Activated T-cell treated with anti-CD3 and anti-CD28 coated beads for 1 hour (primary cell): ENCODE measurements around the gene C10orf88.
"Not testable (repeated sequence)": the region's sequence is repeated elsewhere in the genome, so short reads cannot be mapped to it uniquely, and the experiment has no call there.

ENCODE experiments used
- DNase-seq: peaks from one replicate; pipeline ENCODE4 v3.0.0-alpha.2; 2020; ENCODE audit warnings: low read depth

The C10orf88 gene

GRCh38 chr10:122962405-122962804 is 8.4 kb upstream of the C10orf88 start:
- DNase-seq: no peak

- DNase-seq: no peak
Observed at GRCh38 chr10:122957474-122957873, 3.4 kb upstream of the C10orf88 start.

DNA sequence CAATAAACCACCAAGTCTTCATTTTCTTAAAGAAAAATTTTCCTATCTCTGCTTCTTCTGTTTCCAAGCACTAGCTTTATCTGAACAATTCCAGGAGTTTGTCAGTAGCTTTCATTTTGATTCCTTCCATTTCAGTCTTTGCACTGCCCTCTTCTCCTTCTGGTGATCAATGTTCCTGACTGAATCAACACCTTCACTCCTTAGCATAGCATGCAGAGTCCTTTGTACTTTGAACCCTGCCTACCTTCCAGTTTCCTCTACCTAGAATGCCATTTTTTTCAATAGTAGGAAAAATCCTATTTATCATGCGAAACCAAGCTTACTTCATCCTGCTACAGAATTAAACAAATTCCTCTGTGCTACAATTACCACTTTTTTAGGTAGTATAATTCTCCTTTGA is 1.9 kb upstream of the C10orf88 start:
- no peak for DNase-seq

DNA sequence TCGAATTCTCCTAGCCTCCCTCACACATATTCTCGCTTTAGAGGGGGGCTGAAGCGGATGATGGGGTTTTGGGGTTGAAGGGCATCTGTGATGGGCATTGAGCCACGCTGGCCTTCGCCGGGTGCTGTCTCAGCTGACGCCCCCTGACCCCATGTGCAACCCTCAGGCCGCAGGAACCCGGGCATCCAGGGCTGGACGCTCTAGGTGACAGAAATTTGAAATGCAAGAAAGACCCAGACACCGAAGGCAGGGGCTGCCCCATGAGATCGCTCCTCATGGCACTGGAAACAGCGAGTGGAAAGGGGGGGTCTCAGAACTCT is 664 bp upstream of the C10orf88 start:
- DNase-seq: no peak

DNA sequence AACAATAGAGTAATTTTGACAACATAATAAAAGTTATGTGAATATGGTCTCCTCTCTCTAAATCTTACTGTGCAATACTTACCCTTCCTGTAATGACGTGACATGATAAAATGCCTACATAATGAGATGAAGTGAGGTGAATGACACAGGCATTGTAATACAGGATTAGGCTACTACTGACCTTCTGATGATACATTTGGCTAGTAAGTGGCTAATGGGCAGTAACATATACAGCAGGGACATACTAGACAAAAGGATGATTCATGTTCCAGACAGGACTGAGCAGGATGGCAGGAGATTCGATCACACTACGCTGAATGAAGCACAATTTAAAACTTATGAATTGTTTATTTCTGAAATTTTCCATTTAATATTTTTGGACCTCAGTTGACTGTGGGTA is 4.7 kb downstream of the C10orf88 start:
- DNase-seq: no peak

DNA sequence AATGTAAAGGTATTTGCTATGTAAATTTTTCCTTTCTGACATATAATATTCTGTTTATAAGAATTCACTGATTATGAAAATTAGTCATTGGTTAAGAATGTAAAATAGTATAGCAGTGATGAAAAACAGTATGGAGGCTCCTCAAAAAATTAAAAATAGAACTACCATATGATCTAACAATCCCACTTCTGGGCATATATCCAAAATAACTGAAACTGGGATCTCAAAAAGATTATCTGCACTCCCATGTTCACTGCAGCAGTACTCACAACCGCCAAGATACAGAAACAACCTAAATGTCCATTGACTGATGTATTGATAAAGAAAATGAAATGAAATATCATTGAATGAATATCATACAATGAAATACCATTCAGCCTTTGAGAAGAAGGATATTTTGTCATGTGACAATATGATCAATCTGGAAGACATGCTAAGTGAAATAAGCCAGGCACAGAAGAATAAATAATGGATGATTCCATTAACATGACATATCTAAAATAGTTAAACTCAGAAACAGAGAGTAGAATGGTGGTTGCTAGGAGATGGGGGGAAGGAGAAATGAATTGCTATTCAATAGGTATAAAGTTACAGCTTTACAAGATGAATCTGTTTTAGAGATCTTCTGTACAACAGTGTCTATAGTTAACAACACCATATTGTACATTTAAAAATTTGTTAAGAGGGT is 14.0 kb downstream of the C10orf88 start:
- no peak for DNase-seq

- no peak for DNase-seq
Observed at GRCh38 chr10:122939133-122939855, 14.7 kb downstream of the C10orf88 start.

GRCh38 chr10:122931088-122931906 is 22.7 kb downstream of the C10orf88 start:
- no peak for DNase-seq

- DNase-seq: no peak
Observed at GRCh38 chr10:122930140-122930539, 23.9 kb downstream of the C10orf88 start.

DNA sequence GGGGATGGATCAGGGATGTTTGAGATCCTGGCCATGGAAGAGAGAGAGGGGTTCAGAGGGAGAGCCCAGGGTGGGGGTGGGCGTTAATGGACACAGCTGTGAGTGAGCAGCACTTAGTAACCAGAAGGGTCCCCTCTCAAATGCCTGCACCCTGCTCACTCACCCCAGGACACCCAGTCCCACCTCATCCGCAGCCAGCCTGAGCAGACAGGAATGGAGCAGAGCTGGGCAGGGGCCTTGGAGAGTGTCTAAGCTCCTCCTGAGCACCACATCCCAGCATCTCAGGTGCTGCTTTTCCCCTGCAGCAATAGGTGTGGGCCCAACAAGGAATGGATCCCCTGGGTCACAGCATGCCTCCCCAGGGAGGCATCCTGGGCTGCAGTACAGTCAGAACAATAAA is 38.3 kb downstream of the C10orf88 start:
- DNase-seq: no peak

- DNase-seq: peak; percentile 27
Observed at GRCh38 chr10:122911889-122912484, 42.0 kb downstream of the C10orf88 start.

- DNase-seq: no peak
Observed at GRCh38 chr10:122910310-122910709, 43.7 kb downstream of the C10orf88 start, which contains the start of gene FAM24A. Gene FAM24A (plus strand): TSS chr10:122910610. CDS start chr10:122911635, 1,025 bp downstream.

- not testable (repeated sequence) for DNase-seq
Observed at GRCh38 chr10:122903861-122904260, 50.2 kb downstream of the C10orf88 start.

- no peak for DNase-seq
Observed at GRCh38 chr10:122894261-122894944, 59.6 kb downstream of the C10orf88 start.

- DNase-seq: no peak
Observed at GRCh38 chr10:122884166-122884565, 69.9 kb downstream of the C10orf88 start.

- no peak for DNase-seq
Observed at GRCh38 chr10:122882766-122883165, 71.3 kb downstream of the C10orf88 start.
